K562 (cell line): Measurements from ENCODE around the gene DUS3L. TPM values are rescaled to one million over a fixed set of nuclear protein-coding genes. Genes with fewer than 3 reads are reported as not detected.

Experiments used
- AFF1 ChIP-seq, 2 experiments: fragments of 450-650 bp; IDR thresholded peaks; 2 replicates each; pipeline ENCODE4 v1.6.1; 2018; ENCODE audit warnings: mild to moderate bottlenecking in 2 of 2, low read depth in 1 of 2; ENCODE audit not compliant: partially characterized antibody in 2 of 2
- BCLAF1 ChIP-seq, 2 experiments: fragments of 450-650 bp in 1 of 2; IDR thresholded peaks; 2 replicates each; pipeline ENCODE4 v1.6.1; 2011 to 2017; ENCODE audit warnings: low read depth in 2 of 2, antibody characterized with exemption in 1 of 2, borderline replicate concordance in 1 of 2, low read length in 1 of 2, mild to moderate bottlenecking in 1 of 2, mixed read lengths in 1 of 2; ENCODE audit not compliant: control insufficient read depth in 1 of 2
- ETS1 ChIP-seq: conservative IDR thresholded peaks from 2 replicates; pipeline ENCODE4 v1.6.1; 2011; ENCODE audit warnings: low read depth, mild to moderate bottlenecking, low read length; ENCODE audit not compliant: control insufficient read depth
- MAZ ChIP-seq, 2 experiments: fragments of 450-650 bp in 1 of 2; sonication (generic) in 1 of 2; formaldehyde crosslinking; IDR thresholded peaks in 1 of 2; conservative IDR thresholded peaks in 1 of 2; 2 replicates each; pipeline versions ENCODE4 v1.4.0 to v1.5.0; 2020; ENCODE audit warnings: mild to moderate bottlenecking in 1 of 2, missing genetic modification reagents in 1 of 2
- MCM2 ChIP-seq: fragments of 450-650 bp; IDR thresholded peaks from 2 replicates; pipeline ENCODE4 v1.6.1; 2017; ENCODE audit warnings: low read depth, mild to moderate bottlenecking
- MECOM ChIP-seq: fragments of 250-450 bp; sonication (Bioruptor Pico); IDR thresholded peaks from 2 replicates; pipeline ENCODE4 v1.8.0; 2022; ENCODE audit warnings: inconsistent platforms
- RBM25 ChIP-seq: fragments of 200-400 bp; formaldehyde crosslinking; IDR thresholded peaks from 2 replicates; pipeline ENCODE4 v1.6.1; 2018; ENCODE audit warnings: low read length, low read depth, moderate library complexity; ENCODE audit not compliant: severe bottlenecking
- XRCC3 ChIP-seq: fragments of 450-650 bp; IDR thresholded peaks from 2 replicates; pipeline ENCODE4 v1.6.1; 2017; ENCODE audit warnings: mild to moderate bottlenecking, moderate library complexity
- ZBTB5 ChIP-seq: fragments of 450-650 bp; IDR thresholded peaks from 2 replicates; pipeline ENCODE4 v1.6.1; 2017; ENCODE audit warnings: antibody characterized with exemption
- ZFP36 ChIP-seq: fragments of 150-350 bp; IDR thresholded peaks from 2 replicates; pipeline ENCODE4 v1.6.1; 2018; ENCODE audit warnings: low read length, low read depth; ENCODE audit not compliant: partially characterized antibody
- ZNF354B ChIP-seq: fragments of 250-450 bp; sonication (Bioruptor Pico); IDR thresholded peaks from 2 replicates; pipeline ENCODE4 v1.4.0; 2020
- polyA plus RNA-seq, 8 experiments: library from polyadenylated mRNA; depleted of rRNA in 4 of 8; stranded (reverse) in 5 of 8; unstranded in 3 of 8; fragments of >200 nt; fragmentation: Nextera tagmentation in 2 of 8; fragmentation: Illumina TruSeq in 1 of 8; extraction: Ambion mirVana in 2 of 8; extraction: Trizol in 1 of 8; gene quantifications; 2 replicates each; pipeline versions ENCODE4 v1.2.1 to v1.2.3, GENCODE V29; 2011 to 2014; ENCODE audit warnings: inconsistent platforms in 1 of 8, missing spikeins in 1 of 8
- total RNA-seq, 7 experiments: library from RNA; depleted of rRNA in 6 of 7; stranded (reverse); fragments of >200 nt in 6 of 7; fragmentation: Illumina TruSeq in 2 of 7; extraction: Trizol in 2 of 7; gene quantifications; 2 replicates each; pipeline versions ENCODE4 v1.2.1 to v1.2.3, GENCODE V29; 2011 to 2021; ENCODE audit warnings: low replicate concordance in 1 of 7

DUS3L gene
- total and polyA plus RNA-seq, 9 of the 15 experiments (the other 6 are each of a cell fraction or from before 2014, with no cell fraction given): 1.7 to 102 (median 77.5) TPM

- TF ChIP-seq ETS1: peak; percentile 96
- TF ChIP-seq MCM2: no peak
- no peak for TF ChIP-seq ZFP36
- TF ChIP-seq ZBTB5: no peak
- TF ChIP-seq AFF1 (IDR thresholded peaks at IDR 0.05; ENCODE audit: low read depth in 1 of 2, partially characterized antibody in 2 of 2): peak; percentile 63 to 98
- TF ChIP-seq BCLAF1 (IDR thresholded peaks at IDR 0.05; ENCODE audit: borderline replicate concordance in 1 of 2, control insufficient read depth in 1 of 2, low read depth in 2 of 2, low read length in 1 of 2): no peak
- TF ChIP-seq MECOM: no peak
- TF ChIP-seq RBM25: peak; percentile 47
- peak in 1 of 2 experiments; percentile 85 for TF ChIP-seq MAZ (CRISPR knock-in tag; conservative IDR thresholded peaks at IDR 0.05 in 1 of 2, IDR thresholded peaks at IDR 0.05 in 1 of 2)
- no peak for TF ChIP-seq ZNF354B (CRISPR knock-in tag)
- no peak for TF ChIP-seq XRCC3
Measured at GRCh38 chr19:5790559-5791520, at the start of gene DUS3L (continued).
